Esophagus squamous epithelium (tissue), 5 donors: ENCODE data around the gene CABCOCO1. TPM values are rescaled to one million over a fixed set of nuclear protein-coding genes. Genes with fewer than 3 reads are reported as not detected.

Source experiments
- DNase-seq: peaks from one replicate; lab custom pipeline; 2025; lab: John Stamatoyannopoulos, UW
- H3K27ac ChIP-seq, 4 donors: fragments of 200-600 bp; sonication (generic); one replicate each; pipeline ENCODE4 v1.5.1; 2016 to 2019; ENCODE audit warnings: mild to moderate bottlenecking in 1 of 4
- H3K27me3 ChIP-seq, 4 donors: fragments of 200-600 bp; sonication (generic); 1 replicate in 3 of 4; 2 replicates in 1 of 4; pipeline versions ENCODE4 v1.5.1 to v1.6.0; 2017 to 2021; ENCODE audit warnings: antibody characterized with exemption in 1 of 4
- H3K36me3 ChIP-seq, 3 donors: fragments of 200-600 bp; sonication (generic); one replicate each; pipeline ENCODE4 v1.5.1; 2016 to 2019
- H3K4me1 ChIP-seq, 3 donors: fragments of 200-600 bp; sonication (generic); one replicate each; pipeline ENCODE4 v1.5.1; 2017 to 2019
- H3K4me3 ChIP-seq, 4 donors: fragments of 200-600 bp; sonication (generic); 1 replicate in 3 of 4; 2 replicates in 1 of 4; pipeline ENCODE4 v1.5.1; 2016 to 2019; ENCODE audit warnings: mild to moderate bottlenecking in 2 of 4, moderate library complexity in 1 of 4
- H3K9me3 ChIP-seq, 3 donors: fragments of 200-600 bp; sonication (generic); one replicate each; pipeline ENCODE4 v1.5.1; 2016 to 2019
- CTCF ChIP-seq, 6 experiments: fragments of 450-650 bp in 4 of 6; fragments of 200-600 bp in 2 of 6; sonication (generic) in 2 of 6; IDR thresholded peaks; one replicate each; pipeline ENCODE4 v1.5.1; 2016 to 2019; ENCODE audit warnings: antibody characterized with exemption in 6 of 6, mild to moderate bottlenecking in 4 of 6, moderate library complexity in 4 of 6
- POLR2A ChIP-seq, 4 donors: fragments of 450-650 bp; IDR thresholded peaks; one replicate each; pipeline ENCODE4 v1.6.1; 2017; ENCODE audit warnings: antibody characterized with exemption in 4 of 4, mild to moderate bottlenecking in 4 of 4, moderate library complexity in 3 of 4
- WGBS, 2 donors: methylation state at CpG; one replicate each; pipeline ENCODE4 v1.1.5; 2018; 5-methylcytosine and 5-hydroxymethylcytosine counted together
- intact Hi-C: fragments of 100-400 bp; cut with DNase I; formaldehyde crosslinking; loops from one replicate; pipeline ENCODE4 v1.15.0; 2022
- total RNA-seq, 4 donors: library from RNA; depleted of rRNA; stranded (reverse); fragments of >200 nt; gene quantifications; one replicate each; pipeline ENCODE4 v1.1.0, GENCODE V29; 2016
- donor health status: DM: yes; HTN: yes; CAD: no.

The CABCOCO1 gene
- under 1 TPM in 1 of 4 donors, not detected in 3; 0.38 TPM for total RNA-seq

GRCh38 chr10:61662794-61663259 lies at the start of gene CABCOCO1:
CABCOCO1 (plus strand) TSS chr10:61662929; CDS start chr10:61662973, 44 bp downstream.
- Histone ChIP-seq H3K4me3 (peak within 1 kb of the TSS; percentile 44 to 68 (median 58)), H3K4me1 (peaks cover 0 to 15% (median 0%) of the 10 kb centered on the region in 3 donors), H3K36me3 (no peaks in the 10 kb centered on the region), H3K27ac (peak within 1 kb of the TSS in 3 of 4 donors; percentile 25 to 47 (median 45)), H3K9me3 (no peaks in the 10 kb centered on the region), H3K27me3 (peaks cover 0 to 6% (median 0%) of the 10 kb centered on the region in 4 donors)
- intact Hi-C loops, result no loop called here
- DNase-seq, result no peak
- TF ChIP-seq CTCF (IDR thresholded peaks at IDR 0.05) (peak in 1 of 6 experiments; percentile 9), POLR2A (IDR thresholded peaks at IDR 0.05) (no peak)
- WGBS, 2 donors, result 4 to 7% methylated on average over 13 to 32 of the region's 51 CpGs

- Histone ChIP-seq H3K4me3 (no peak overlapping the region), H3K9me3 (no peaks in the 10 kb centered on the region), H3K4me1 (peaks cover 0 to 12% (median 4%) of the 10 kb centered on the region in 3 donors), H3K36me3 (no peaks in the 10 kb centered on the region), H3K27me3 (no peaks in the 10 kb centered on the region), H3K27ac (no peak overlapping the region)
- DNase-seq, result no peak
- intact Hi-C loops, result no loop called here
- no peak for TF ChIP-seq POLR2A (IDR thresholded peaks at IDR 0.05)
- no peak for TF ChIP-seq CTCF (IDR thresholded peaks at IDR 0.05)
- 89 to 97% methylated on average over 2 of the region's 2 CpGs for WGBS, 2 donors
Observed at GRCh38 chr10:61613665-61614064, 49.1 kb upstream of the CABCOCO1 start.

GRCh38 chr10:61616611-61617010 lies 46.1 kb upstream of the CABCOCO1 start:
- Histone ChIP-seq H3K4me1 (peaks cover 0 to 17% (median 4%) of the 10 kb centered on the region in 3 donors), H3K9me3 (no peaks in the 10 kb centered on the region), H3K27me3 (no peaks in the 10 kb centered on the region), H3K27ac (no peak overlapping the region), H3K4me3 (no peak overlapping the region), H3K36me3 (no peaks in the 10 kb centered on the region)
- 73 to 79% methylated on average over 4 of the region's 4 CpGs for WGBS, 2 donors
- TF ChIP-seq CTCF (IDR thresholded peaks at IDR 0.05) (no peak), POLR2A (IDR thresholded peaks at IDR 0.05) (no peak)
- intact Hi-C loops, result no loop called here
- no peak for DNase-seq

- no peak overlapping the region for H3K4me3 ChIP-seq
- no peak for DNase-seq
- intact Hi-C loops, result no loop called here
- H3K9me3 ChIP-seq, result no peaks in the 10 kb centered on the region
- no peaks in the 10 kb centered on the region for H3K27me3 ChIP-seq
- H3K4me1 ChIP-seq, result peaks cover 0 to 16% (median under 1%) of the 10 kb centered on the region in 3 donors
- TF ChIP-seq CTCF (IDR thresholded peaks at IDR 0.05) (no peak), POLR2A (IDR thresholded peaks at IDR 0.05) (no peak)
- no peaks in the 10 kb centered on the region for H3K36me3 ChIP-seq
- no peak overlapping the region for H3K27ac ChIP-seq
Observed at GRCh38 chr10:61617180-61617579, 45.5 kb upstream of the CABCOCO1 start.

- intact Hi-C loops, result no loop called here
Observed at GRCh38 chr10:61617586-61617985, 45.1 kb upstream of the CABCOCO1 start.

More at GRCh38 chr10:61617586-61617985, 45.1 kb upstream of the CABCOCO1 start:
- H3K27me3 ChIP-seq, result no peaks in the 10 kb centered on the region
- no peak overlapping the region for H3K4me3 ChIP-seq
- H3K27ac ChIP-seq, result no peak overlapping the region
- peaks cover 0 to 17% (median 0%) of the 10 kb centered on the region in 3 donors for H3K4me1 ChIP-seq
- no peak for DNase-seq
- no peaks in the 10 kb centered on the region for H3K36me3 ChIP-seq
- 78 to 79% methylated on average over 5 of the region's 5 CpGs for WGBS, 2 donors
- TF ChIP-seq CTCF (IDR thresholded peaks at IDR 0.05), result no peak
- TF ChIP-seq POLR2A (IDR thresholded peaks at IDR 0.05), result no peak
- H3K9me3 ChIP-seq, result no peaks in the 10 kb centered on the region
